Measurements from ENCODE around the gene MAP4.
A peak's percentile ranks its signal among the peaks of the same experiment; 100 is the strongest.

Gene MAP4

DNA sequence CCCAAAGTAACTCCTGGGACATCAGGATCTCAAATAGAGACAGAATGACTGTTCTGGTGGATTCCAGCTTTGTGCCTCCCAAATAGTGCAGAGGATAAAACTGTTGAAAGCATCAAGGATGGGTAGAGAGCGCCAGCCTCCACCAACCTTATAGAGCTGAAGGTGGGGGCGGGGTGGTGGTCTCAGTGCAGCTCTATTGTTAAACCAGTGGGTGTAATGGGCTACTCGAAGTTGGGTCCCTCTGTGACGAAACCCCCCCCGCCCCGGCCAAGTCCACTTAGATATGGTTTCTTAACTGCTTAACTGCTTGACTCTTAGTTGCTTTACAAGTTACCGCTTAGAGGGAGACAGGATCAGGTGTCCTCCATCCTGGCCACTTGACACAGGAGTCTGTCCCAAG is 190.6 kb downstream of the MAP4 start:
- TF ChIP-seq, protein P1, sequence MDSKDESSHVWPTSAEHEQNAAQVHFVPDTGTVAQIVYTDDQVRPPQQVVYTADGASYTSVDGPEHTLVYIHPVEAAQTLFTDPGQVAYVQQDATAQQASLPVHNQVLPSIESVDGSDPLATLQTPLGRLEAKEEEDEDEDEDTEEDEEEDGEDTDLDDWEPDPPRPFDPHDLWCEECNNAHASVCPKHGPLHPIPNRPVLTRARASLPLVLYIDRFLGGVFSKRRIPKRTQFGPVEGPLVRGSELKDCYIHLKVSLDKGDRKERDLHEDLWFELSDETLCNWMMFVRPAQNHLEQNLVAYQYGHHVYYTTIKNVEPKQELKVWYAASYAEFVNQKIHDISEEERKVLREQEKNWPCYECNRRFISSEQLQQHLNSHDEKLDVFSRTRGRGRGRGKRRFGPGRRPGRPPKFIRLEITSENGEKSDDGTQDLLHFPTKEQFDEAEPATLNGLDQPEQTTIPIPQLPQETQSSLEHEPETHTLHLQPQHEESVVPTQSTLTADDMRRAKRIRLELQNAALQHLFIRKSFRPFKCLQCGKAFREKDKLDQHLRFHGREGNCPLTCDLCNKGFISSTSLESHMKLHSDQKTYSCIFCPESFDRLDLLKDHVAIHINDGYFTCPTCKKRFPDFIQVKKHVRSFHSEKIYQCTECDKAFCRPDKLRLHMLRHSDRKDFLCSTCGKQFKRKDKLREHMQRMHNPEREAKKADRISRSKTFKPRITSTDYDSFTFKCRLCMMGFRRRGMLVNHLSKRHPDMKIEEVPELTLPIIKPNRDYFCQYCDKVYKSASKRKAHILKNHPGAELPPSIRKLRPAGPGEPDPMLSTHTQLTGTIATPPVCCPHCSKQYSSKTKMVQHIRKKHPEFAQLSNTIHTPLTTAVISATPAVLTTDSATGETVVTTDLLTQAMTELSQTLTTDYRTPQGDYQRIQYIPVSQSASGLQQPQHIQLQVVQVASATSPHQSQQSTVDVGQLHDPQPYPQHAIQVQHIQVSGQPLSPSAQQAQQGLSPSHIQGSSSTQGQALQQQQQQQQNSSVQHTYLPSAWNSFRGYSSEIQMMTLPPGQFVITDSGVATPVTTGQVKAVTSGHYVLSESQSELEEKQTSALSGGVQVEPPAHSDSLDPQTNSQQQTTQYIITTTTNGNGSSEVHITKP (tag by site-specific recombination; IDR thresholded peaks at IDR 0.05): 0 out of 2 replicates have a peak, but pooled peaks have one; percentile 10
- no peak for TF ChIP-seq ZEB2 (tag by site-specific recombination; IDR thresholded peaks at IDR 0.05)
- no peak for TF ChIP-seq ZNF175 (tag by site-specific recombination; IDR thresholded peaks at IDR 0.05)
- H3K4me3 ChIP-seq (ENCODE audit: low read depth, low read length): peak overlapping the region; percentile 83
- CTCF ChIA-PET: interaction anchor here (0.6 to 2.2 kb wide), 18 partner anchors 9 to 1135 kb away, joined by 3 to 15 read pairs (median 4); no protein-coding TSS in a partner anchor
- H3K9me3 ChIP-seq (ENCODE audit: control insufficient read depth, insufficient read depth, low read depth, low read length): no peaks in the 10 kb centered on the region
- H3K36me3 ChIP-seq (ENCODE audit: control insufficient read depth in 2 of 2, insufficient read depth in 1 of 2, low read length in 2 of 2): peaks cover 25 to 50% of the 10 kb centered on the region in 2 experiments
- H3K27ac ChIP-seq (ENCODE audit: extremely low read depth, low read depth, low read length): peak overlapping the region; percentile 80
- H3K4me1 ChIP-seq (ENCODE audit: control insufficient read depth, insufficient read depth, low read length): no peaks in the 10 kb centered on the region
- POLR2A ChIA-PET: interaction anchor here (1.0 to 2.4 kb wide), 6 partner anchors 8 to 445 kb away, joined by 3 to 11 read pairs (median 4); partner anchors contain the start of gene PTPN23

DNA sequence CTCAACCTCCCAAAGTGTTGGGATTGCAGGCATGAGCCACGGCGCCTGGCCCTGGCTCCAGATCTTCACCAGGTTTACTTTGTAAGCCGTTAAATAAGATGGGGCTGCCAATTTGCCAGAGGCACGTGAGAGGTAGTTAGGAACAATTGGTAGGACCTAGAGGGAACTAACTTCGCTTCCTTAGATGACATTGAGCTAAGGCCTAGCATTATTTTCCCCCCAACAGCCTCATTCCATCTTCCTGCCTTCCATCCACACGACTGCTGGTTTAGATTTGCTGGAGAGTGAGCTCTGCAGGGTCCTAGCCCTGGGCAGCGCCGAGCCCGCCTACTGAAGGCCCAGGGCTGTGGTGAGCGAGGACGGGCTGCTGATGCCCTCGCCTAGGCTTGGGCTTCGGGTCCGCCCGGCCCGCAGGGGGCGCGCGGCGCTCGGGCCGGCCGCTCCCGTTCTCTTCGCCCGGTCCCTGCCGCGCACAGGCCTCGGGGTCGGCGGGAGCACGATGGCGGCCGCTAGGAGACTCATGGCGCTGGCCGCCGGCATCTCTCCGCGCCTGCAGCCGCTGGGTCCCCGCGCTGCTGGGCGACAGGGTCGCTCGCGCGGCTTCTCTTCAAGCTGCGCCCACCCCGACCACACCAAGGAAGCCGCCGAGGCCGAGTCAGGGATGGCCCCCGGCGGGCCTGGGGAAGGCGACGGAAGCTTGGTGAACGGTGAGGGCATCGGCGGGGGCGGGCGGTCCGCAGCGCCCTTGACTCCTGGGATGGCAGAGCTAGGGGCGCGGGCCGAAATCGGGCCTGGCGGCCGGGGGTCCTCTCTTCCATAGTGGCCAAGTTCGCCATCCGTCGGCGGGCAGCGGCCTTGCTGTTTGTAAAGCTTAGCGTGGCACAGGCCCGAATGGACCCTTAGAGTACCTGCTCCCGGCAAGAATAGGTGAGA is 191.4 kb downstream of the MAP4 start:
- Histone ChIP-seq H3K27ac (ENCODE audit: extremely low read depth, low read depth, low read length) (peak overlapping the region; percentile 80), H3K4me3 (ENCODE audit: low read depth, low read length) (peak overlapping the region; percentile 83), H3K36me3 (ENCODE audit: control insufficient read depth in 2 of 2, insufficient read depth in 1 of 2, low read length in 2 of 2) (peaks cover 17 to 54% of the 10 kb centered on the region in 2 experiments), H3K4me1 (ENCODE audit: control insufficient read depth, insufficient read depth, low read length) (no peaks in the 10 kb centered on the region), H3K9me3 (ENCODE audit: control insufficient read depth, insufficient read depth, low read depth, low read length) (no peaks in the 10 kb centered on the region)
- ChIA-PET CTCF (interaction anchor here (0.6 to 2.2 kb wide), 20 partner anchors 10 to 1136 kb away, joined by 3 to 15 read pairs (median 4); no protein-coding TSS in a partner anchor), POLR2A (interaction anchor here (0.6 to 2.4 kb wide), 10 partner anchors 9 to 444 kb away, joined by 3 to 11 read pairs (median 4); partner anchors contain the start of gene PTPN23)
- TF ChIP-seq ZNF266 (tag by site-specific recombination; IDR thresholded peaks at IDR 0.05; ENCODE audit: low read depth) (no peak), ZFHX2 (tag by site-specific recombination; conservative IDR thresholded peaks at IDR 0.05) (peak; percentile 52), ZNF596 (tag by site-specific recombination; IDR thresholded peaks at IDR 0.05) (peak; percentile 29; the same call in 1 of the 2 replicates), ZNF629 (tag by site-specific recombination; IDR thresholded peaks at IDR 0.05) (no peak), ZNF585B (tag by site-specific recombination; IDR thresholded peaks at IDR 0.05) (peak; percentile 9; the same call in 1 of the 2 replicates), ZNF335 (tag by site-specific recombination; conservative IDR thresholded peaks at IDR 0.05) (peak; percentile 87), SP3 (tag by site-specific recombination; IDR thresholded peaks at IDR 0.05) (no peak; the same call in 1 of the 2 replicates), ZBTB20 (tag by site-specific recombination; IDR thresholded peaks at IDR 0.05) (peak; percentile 74), ZNF366 (tag by site-specific recombination; conservative IDR thresholded peaks at IDR 0.05) (peak; percentile 50; the same call in 1 of the 2 replicates), ZNF544 (tag by site-specific recombination; IDR thresholded peaks at IDR 0.05) (no peak), IKZF3 (tag by site-specific recombination; IDR thresholded peaks at IDR 0.05) (0 out of 2 replicates have a peak, but pooled peaks have one; percentile 32), ZSCAN16 (tag by site-specific recombination; IDR thresholded peaks at IDR 0.05) (no peak), OVOL3 (tag by site-specific recombination; IDR thresholded peaks at IDR 0.05) (0 out of 2 replicates have a peak, but pooled peaks have one; percentile 12), YY1 (tag by site-specific recombination; IDR thresholded peaks at IDR 0.05) (peak; percentile 92), YY2 (tag by site-specific recombination; IDR thresholded peaks at IDR 0.05) (peak; percentile 91), KLF8 (tag by site-specific recombination; IDR thresholded peaks at IDR 0.05) (peak; percentile 23; the same call in 1 of the 2 replicates)
- TF ChIP-seq, protein P2, sequence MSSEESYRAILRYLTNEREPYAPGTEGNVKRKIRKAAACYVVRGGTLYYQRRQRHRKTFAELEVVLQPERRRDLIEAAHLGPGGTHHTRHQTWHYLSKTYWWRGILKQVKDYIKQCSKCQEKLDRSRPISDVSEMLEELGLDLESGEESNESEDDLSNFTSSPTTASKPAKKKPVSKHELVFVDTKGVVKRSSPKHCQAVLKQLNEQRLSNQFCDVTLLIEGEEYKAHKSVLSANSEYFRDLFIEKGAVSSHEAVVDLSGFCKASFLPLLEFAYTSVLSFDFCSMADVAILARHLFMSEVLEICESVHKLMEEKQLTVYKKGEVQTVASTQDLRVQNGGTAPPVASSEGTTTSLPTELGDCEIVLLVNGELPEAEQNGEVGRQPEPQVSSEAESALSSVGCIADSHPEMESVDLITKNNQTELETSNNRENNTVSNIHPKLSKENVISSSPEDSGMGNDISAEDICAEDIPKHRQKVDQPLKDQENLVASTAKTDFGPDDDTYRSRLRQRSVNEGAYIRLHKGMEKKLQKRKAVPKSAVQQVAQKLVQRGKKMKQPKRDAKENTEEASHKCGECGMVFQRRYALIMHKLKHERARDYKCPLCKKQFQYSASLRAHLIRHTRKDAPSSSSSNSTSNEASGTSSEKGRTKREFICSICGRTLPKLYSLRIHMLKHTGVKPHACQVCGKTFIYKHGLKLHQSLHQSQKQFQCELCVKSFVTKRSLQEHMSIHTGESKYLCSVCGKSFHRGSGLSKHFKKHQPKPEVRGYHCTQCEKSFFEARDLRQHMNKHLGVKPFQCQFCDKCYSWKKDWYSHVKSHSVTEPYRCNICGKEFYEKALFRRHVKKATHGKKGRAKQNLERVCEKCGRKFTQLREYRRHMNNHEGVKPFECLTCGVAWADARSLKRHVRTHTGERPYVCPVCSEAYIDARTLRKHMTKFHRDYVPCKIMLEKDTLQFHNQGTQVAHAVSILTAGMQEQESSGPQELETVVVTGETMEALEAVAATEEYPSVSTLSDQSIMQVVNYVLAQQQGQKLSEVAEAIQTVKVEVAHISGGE (tag by site-specific recombination; conservative IDR thresholded peaks at IDR 0.05; ENCODE audit: low read depth): peak; percentile 42; the same call in 1 of the 2 replicates
- TF ChIP-seq, protein P3, sequence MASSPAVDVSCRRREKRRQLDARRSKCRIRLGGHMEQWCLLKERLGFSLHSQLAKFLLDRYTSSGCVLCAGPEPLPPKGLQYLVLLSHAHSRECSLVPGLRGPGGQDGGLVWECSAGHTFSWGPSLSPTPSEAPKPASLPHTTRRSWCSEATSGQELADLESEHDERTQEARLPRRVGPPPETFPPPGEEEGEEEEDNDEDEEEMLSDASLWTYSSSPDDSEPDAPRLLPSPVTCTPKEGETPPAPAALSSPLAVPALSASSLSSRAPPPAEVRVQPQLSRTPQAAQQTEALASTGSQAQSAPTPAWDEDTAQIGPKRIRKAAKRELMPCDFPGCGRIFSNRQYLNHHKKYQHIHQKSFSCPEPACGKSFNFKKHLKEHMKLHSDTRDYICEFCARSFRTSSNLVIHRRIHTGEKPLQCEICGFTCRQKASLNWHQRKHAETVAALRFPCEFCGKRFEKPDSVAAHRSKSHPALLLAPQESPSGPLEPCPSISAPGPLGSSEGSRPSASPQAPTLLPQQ (tag by site-specific recombination; IDR thresholded peaks at IDR 0.05): peak; percentile 53; the same call in 1 of the 2 replicates

All from HEK293 (cell line).